Measurements from ENCODE around the gene HS1BP3. TPM values are rescaled to one million over a fixed set of nuclear protein-coding genes. Genes with fewer than 3 reads are reported as not detected.

Gene HS1BP3
- total and polyA plus RNA-seq, 2 experiments from 2014 or later = 13.5 to 20.3 TPM

GRCh38 chr2:20575935-20576597 is 74.8 kb downstream of the HS1BP3 start:
- Histone ChIP-seq H3K9me3 (ENCODE audit: low read depth) (no peaks in the 10 kb centered on the region), H3K27me3 (no peaks in the 10 kb centered on the region), H3K27ac (no peak overlapping the region), H3K36me3 (no peaks in the 10 kb centered on the region), H3K4me3 (no peak overlapping the region), H3K4me1 (ENCODE audit: low read depth) (no peaks in the 10 kb centered on the region)
- DNase-seq (ENCODE audit: low read depth in 1 of 2, low spot score in 1 of 2) = no peak
- no peak for TF ChIP-seq CTCF (IDR thresholded peaks at IDR 0.05; ENCODE audit: low read depth, low read length)

DNA sequence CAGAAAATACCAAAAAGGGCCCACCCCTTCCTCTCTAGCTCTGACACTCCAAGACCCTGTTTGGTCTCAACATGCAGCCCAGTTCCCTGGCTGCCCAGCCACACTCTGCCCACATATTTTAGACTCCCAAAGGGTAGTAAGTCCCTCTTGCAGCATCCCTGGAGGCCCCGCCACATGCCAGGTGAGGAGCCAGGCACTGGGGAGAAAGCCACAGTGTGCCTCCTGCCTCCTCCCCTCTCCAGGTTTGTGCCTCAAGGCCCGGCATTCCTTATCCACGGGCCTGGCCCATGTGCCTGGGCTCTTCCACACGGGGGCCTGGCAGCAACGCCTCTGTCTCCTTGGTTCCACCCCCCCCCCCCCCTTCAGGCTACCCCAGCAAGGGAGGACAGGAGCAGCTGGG is 75.5 kb downstream of the HS1BP3 start:
- DNase-seq (ENCODE audit: low read depth in 1 of 2, low spot score in 1 of 2) = no peak
- Histone ChIP-seq H3K36me3 (no peaks in the 10 kb centered on the region), H3K4me3 (no peak overlapping the region), H3K4me1 (ENCODE audit: low read depth) (no peaks in the 10 kb centered on the region), H3K27me3 (no peaks in the 10 kb centered on the region), H3K27ac (no peak overlapping the region), H3K9me3 (ENCODE audit: low read depth) (no peaks in the 10 kb centered on the region)
- no peak for TF ChIP-seq CTCF (IDR thresholded peaks at IDR 0.05; ENCODE audit: low read depth, low read length)

DNA sequence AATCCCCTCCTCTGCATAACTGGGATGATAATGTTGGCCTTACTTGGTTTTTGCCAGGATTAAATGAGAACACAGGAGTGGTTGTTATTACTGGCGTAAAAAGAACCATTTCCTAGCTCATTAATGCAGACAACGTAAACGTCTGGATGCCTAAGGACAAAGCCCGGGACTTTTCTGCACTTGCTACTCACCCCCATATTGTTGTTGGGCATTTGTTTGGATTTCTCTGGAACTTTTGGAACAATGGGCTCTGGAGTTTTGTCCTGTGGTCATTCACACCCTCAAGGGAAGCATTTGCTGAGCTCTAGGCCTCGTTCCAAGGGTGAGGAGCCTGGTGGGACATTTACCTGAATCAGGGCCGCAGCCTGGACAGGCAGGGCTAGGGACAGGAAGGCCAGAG is 76.0 kb downstream of the HS1BP3 start:
- no peak overlapping the region for H3K27ac ChIP-seq
- H3K27me3 ChIP-seq = no peaks in the 10 kb centered on the region
- H3K4me1 ChIP-seq (ENCODE audit: low read depth) = no peaks in the 10 kb centered on the region

DNA sequence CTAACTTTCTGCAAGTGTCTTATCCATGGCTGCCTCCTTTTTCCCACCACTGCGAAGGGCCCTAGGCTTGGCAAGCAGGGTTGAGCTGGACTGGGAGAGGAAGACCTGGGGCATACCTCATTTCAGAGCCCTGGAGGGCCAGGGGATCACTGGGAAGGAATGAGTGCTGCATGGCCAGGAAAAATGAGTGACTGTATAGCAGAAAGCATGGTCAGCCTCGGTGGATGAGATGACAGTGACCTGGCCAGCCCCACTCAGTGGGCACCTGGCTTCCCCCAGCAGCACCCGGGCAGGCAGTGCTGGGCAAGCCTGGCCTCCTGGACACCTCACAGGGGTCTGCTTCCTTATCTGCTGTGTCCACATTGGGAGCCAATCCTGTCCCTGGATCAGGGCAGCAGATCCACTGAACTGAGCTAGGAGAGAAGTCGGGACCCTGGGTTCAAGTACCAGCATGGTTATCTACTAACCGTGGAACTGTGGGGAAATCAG is 76.4 kb downstream of the HS1BP3 start:
- Histone ChIP-seq H3K9me3 (ENCODE audit: low read depth) (no peaks in the 10 kb centered on the region), H3K4me1 (ENCODE audit: low read depth) (no peaks in the 10 kb centered on the region), H3K27me3 (no peaks in the 10 kb centered on the region), H3K4me3 (no peak overlapping the region), H3K27ac (no peak overlapping the region), H3K36me3 (no peaks in the 10 kb centered on the region)
- no peak for DNase-seq (ENCODE audit: low read depth in 1 of 2, low spot score in 1 of 2)
- TF ChIP-seq CTCF (IDR thresholded peaks at IDR 0.05; ENCODE audit: low read depth, low read length) = no peak

More for the DNA sequence above, 76.0 kb downstream of the HS1BP3 start:
- no peaks in the 10 kb centered on the region for H3K9me3 ChIP-seq (ENCODE audit: low read depth)
- no peaks in the 10 kb centered on the region for H3K36me3 ChIP-seq
- no peak for DNase-seq (ENCODE audit: low read depth in 1 of 2, low spot score in 1 of 2)
- H3K4me3 ChIP-seq = no peak overlapping the region
- TF ChIP-seq CTCF (IDR thresholded peaks at IDR 0.05; ENCODE audit: low read depth, low read length) = no peak

DNA sequence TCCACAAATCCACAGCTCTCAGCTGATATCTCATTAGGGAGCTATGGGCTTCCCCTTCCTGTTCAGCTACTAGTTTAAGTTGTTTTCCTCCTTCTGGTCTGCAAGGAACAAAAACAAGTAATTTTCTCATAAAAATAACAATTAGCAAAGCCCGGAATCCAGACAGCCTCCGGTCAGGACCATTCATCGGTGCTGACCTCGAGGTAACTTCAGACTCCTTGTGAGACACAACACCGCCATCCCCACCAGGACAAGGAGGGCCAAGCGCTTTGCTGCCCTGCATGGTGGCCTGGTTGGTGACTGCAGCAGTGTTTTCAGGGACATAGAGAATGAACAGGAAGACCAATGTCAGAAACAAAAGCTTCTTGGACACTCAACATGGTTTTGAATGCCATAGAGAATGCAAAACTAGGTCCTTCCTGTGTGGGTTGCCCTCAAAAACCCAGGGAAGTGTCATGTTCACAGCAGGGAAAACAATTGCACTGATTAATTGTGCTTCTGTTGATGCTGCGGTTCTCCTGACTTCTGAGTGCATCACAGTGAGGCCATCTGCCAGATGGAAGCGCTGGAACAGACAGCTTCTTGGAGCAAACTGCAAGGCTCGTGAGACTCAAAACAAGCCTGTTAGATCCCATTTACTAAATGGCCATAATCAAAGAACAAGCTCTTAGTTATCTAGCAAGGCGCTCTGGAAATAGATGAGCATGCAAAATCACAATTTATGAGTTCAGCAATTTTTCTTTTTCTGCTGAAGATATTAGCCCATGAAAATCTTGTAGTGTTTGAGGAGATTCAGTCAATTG is 77.1 kb downstream of the HS1BP3 start:
- Histone ChIP-seq H3K4me3 (no peak overlapping the region), H3K36me3 (no peaks in the 10 kb centered on the region), H3K4me1 (ENCODE audit: low read depth) (no peaks in the 10 kb centered on the region), H3K27me3 (no peaks in the 10 kb centered on the region), H3K27ac (no peak overlapping the region), H3K9me3 (ENCODE audit: low read depth) (no peaks in the 10 kb centered on the region)
- TF ChIP-seq CTCF (IDR thresholded peaks at IDR 0.05; ENCODE audit: low read depth, low read length) = no peak
- DNase-seq (ENCODE audit: low read depth in 1 of 2, low spot score in 1 of 2) = peak in 1 of 2 donors; percentile 82
